Measurements from ENCODE around the gene ELOF1. TPM values are rescaled to one million over a fixed set of nuclear protein-coding genes. Genes with fewer than 3 reads are reported as not detected.

ELOF1 gene
- total RNA-seq, 1 experiment from 2014 or later: 65.5 TPM

- no peaks in the 10 kb centered on the region for H3K27me3 ChIP-seq (ENCODE audit: insufficient read depth, low read depth)
- POLR2A ChIA-PET (ENCODE audit: unreplicated experiment): interaction anchor here (0.7 kb wide), 2 partner anchors 44 to 250 kb away, joined by 3 to 4 read pairs; partner anchors contain the start of gene TMEM205
- no peaks in the 10 kb centered on the region for H3K9me2 ChIP-seq (ENCODE audit: insufficient read depth)
- H3K79me2 ChIP-seq (ENCODE audit: low read depth): peaks cover 36% of the 10 kb centered on the region
- H3K4me3 ChIP-seq: no peak overlapping the region
- BruUV-seq (replicated peaks): no TSS peak
- H3K4me1 ChIP-seq (replicated peaks; ENCODE audit: insufficient read depth): peaks cover 14% of the 10 kb centered on the region
- CTCF ChIA-PET: no interaction called here
- peak overlapping the region; percentile 71 for H3K4me2 ChIP-seq
- H3K9me3 ChIP-seq (ENCODE audit: insufficient read depth, low read depth): no peaks in the 10 kb centered on the region
- peaks cover 8% of the 10 kb centered on the region; the same call in 1 of the 2 replicates for H3F3A ChIP-seq (ENCODE audit: insufficient read depth, low read depth)
- intact Hi-C loops (cut with micrococcal nuclease; ENCODE audit: unreplicated experiment): no loop called here
- no peak for DNase-seq
- H2AFZ ChIP-seq: no peak overlapping the region
- H4K20me1 ChIP-seq (ENCODE audit: insufficient read depth): peaks cover 9% of the 10 kb centered on the region; the same call in 1 of the 2 replicates
- H3K27ac ChIP-seq: no peak overlapping the region
- TF ChIP-seq EZH2 (IDR thresholded peaks at IDR 0.05; ENCODE audit: low read depth): no peak
- no peak for TF ChIP-seq CTCF (conservative IDR thresholded peaks at IDR 0.05)
- peaks cover 13% of the 10 kb centered on the region for H3K36me3 ChIP-seq (ENCODE audit: low read depth)
Observed at GRCh38 chr19:11596156-11596555, 37.1 kb upstream of the ELOF1 start.

GRCh38 chr19:11594084-11594483, 35.1 kb upstream of the ELOF1 start:
- H3K27ac ChIP-seq: no peak overlapping the region
- TF ChIP-seq CTCF (conservative IDR thresholded peaks at IDR 0.05) (no peak), EZH2 (IDR thresholded peaks at IDR 0.05; ENCODE audit: low read depth) (no peak)
- POLR2A ChIA-PET (ENCODE audit: unreplicated experiment): no interaction called here
- peaks cover 9% of the 10 kb centered on the region; the same call in 1 of the 2 replicates for H4K20me1 ChIP-seq (ENCODE audit: insufficient read depth)
- peaks cover 3% of the 10 kb centered on the region for H3K36me3 ChIP-seq (ENCODE audit: low read depth)
- H3K9me2 ChIP-seq (ENCODE audit: insufficient read depth): no peaks in the 10 kb centered on the region
- H3K9me3 ChIP-seq (ENCODE audit: insufficient read depth, low read depth): no peaks in the 10 kb centered on the region
- no peak overlapping the region for H3K4me3 ChIP-seq
- peaks cover 14% of the 10 kb centered on the region for H3K4me1 ChIP-seq (replicated peaks; ENCODE audit: insufficient read depth)
- peaks cover 16% of the 10 kb centered on the region for H3K79me2 ChIP-seq (ENCODE audit: low read depth)
- H3K27me3 ChIP-seq (ENCODE audit: insufficient read depth, low read depth): no peaks in the 10 kb centered on the region
- no TSS peak for BruUV-seq (replicated peaks)
- no peak for DNase-seq
- H2AFZ ChIP-seq: no peak overlapping the region
- no peak overlapping the region for H3K4me2 ChIP-seq
- peaks cover 11% of the 10 kb centered on the region; the same call in 1 of the 2 replicates for H3F3A ChIP-seq (ENCODE audit: insufficient read depth, low read depth)
- CTCF ChIA-PET: interaction anchor here (0.6 kb wide), 1 partner anchor 60 kb away, joined by 3 read pairs; no protein-coding TSS in a partner anchor
- intact Hi-C loops (cut with micrococcal nuclease; ENCODE audit: unreplicated experiment): no loop called here

GRCh38 chr19:11587975-11588631, 29.1 kb upstream of the ELOF1 start:
- H3K36me3 ChIP-seq (ENCODE audit: low read depth): no peaks in the 10 kb centered on the region
- no peak overlapping the region; the same call in 1 of the 2 replicates for H2AFZ ChIP-seq
- DNase-seq: no peak
- H4K20me1 ChIP-seq (ENCODE audit: insufficient read depth): no peaks in the 10 kb centered on the region
- peaks cover 11% of the 10 kb centered on the region; the same call in 1 of the 2 replicates for H3F3A ChIP-seq (ENCODE audit: insufficient read depth, low read depth)
- intact Hi-C loops (cut with micrococcal nuclease; ENCODE audit: unreplicated experiment): loop anchor here (1.0 to 2.0 kb wide), 3 partner anchors 92 to 451 kb away; no protein-coding TSS in a partner anchor
- POLR2A ChIA-PET (ENCODE audit: unreplicated experiment): interaction anchor here (0.6 kb wide), 1 partner anchor 29 kb away, joined by 4 read pairs; the partner anchor contains the start of gene ELOF1
- CTCF ChIA-PET: interaction anchor here (0.8 to 1.0 kb wide), 2 partner anchors 30 to 382 kb away, joined by 3 to 8 read pairs; partner anchors contain the start of gene ELOF1
- no TSS peak for BruUV-seq (replicated peaks)
- no peaks in the 10 kb centered on the region for H3K79me2 ChIP-seq (ENCODE audit: low read depth)
- H3K27ac ChIP-seq: no peak overlapping the region
- H3K4me3 ChIP-seq: no peak overlapping the region
- 0 out of 2 replicates have a peak, but pooled peaks cover 4% of the 10 kb centered on the region for H3K4me1 ChIP-seq (replicated peaks; ENCODE audit: insufficient read depth)
- no peak for TF ChIP-seq EZH2 (IDR thresholded peaks at IDR 0.05; ENCODE audit: low read depth)
- peak; percentile 60; the same call in 1 of the 2 replicates for TF ChIP-seq CTCF (conservative IDR thresholded peaks at IDR 0.05)
- no peaks in the 10 kb centered on the region for H3K9me2 ChIP-seq (ENCODE audit: insufficient read depth)
- H3K4me2 ChIP-seq: peak overlapping the region; percentile 49
- H3K9me3 ChIP-seq (ENCODE audit: insufficient read depth, low read depth): no peaks in the 10 kb centered on the region
- no peaks in the 10 kb centered on the region for H3K27me3 ChIP-seq (ENCODE audit: insufficient read depth, low read depth)
